HG03558 (cell line): ENCODE results near the gene SORBS1.

Source experiments
- ATAC-seq: cut with Tn5 transposase; IDR thresholded peaks from one replicate; pipeline ENCODE4 v1.9.1; 2021; ENCODE audit warnings: moderate number of reproducible peaks; ENCODE audit not compliant: unreplicated experiment; ENCODE audit errors: extremely low read depth

Gene SORBS1

DNA sequence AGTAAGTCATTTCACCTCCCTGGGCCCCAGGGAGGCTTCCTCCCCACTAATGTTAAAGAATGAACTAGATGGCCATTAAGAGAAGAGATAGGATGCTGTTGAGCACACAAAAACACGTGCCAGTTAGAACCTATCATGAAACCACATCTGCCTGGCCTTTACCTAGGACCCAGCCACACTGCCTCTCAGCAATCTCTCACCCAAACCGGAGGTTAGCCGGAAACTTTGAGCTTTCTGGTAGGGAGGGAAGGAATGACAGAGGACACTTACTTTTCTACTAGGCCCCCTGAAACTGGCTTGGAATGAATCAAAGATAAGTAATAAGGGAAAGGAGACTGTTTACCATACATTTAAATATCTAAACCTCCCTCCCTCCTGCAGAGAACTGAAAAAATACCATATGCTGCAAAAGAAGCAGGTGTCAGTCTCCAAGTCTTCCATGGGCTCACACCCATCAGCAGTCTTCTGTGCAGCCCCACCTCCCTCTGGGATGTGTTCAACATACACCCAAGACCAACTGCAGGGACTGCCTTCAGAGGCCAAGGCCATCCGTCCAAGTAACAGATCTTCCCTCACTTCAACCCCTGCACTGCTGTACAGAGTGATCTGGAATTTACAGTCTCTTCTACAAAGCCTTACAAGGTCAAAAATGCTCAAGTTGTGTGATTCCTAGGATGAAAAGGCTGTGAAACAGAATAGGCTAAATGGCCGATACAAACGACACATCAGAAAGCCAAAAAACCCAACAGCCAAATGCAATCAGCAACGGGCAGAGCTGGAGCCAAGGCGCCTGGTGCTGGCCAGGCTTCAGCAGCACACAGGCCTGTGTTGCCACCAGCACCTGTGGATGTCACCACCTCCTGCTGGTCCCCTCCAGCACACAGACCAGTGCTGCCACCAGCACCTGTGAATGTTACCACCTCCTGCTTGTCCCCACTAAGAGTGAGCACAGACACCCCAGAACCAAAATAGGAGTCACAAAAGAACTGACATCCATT lies 42.4 kb downstream of the SORBS1 start:
- ATAC-seq = no peak

DNA sequence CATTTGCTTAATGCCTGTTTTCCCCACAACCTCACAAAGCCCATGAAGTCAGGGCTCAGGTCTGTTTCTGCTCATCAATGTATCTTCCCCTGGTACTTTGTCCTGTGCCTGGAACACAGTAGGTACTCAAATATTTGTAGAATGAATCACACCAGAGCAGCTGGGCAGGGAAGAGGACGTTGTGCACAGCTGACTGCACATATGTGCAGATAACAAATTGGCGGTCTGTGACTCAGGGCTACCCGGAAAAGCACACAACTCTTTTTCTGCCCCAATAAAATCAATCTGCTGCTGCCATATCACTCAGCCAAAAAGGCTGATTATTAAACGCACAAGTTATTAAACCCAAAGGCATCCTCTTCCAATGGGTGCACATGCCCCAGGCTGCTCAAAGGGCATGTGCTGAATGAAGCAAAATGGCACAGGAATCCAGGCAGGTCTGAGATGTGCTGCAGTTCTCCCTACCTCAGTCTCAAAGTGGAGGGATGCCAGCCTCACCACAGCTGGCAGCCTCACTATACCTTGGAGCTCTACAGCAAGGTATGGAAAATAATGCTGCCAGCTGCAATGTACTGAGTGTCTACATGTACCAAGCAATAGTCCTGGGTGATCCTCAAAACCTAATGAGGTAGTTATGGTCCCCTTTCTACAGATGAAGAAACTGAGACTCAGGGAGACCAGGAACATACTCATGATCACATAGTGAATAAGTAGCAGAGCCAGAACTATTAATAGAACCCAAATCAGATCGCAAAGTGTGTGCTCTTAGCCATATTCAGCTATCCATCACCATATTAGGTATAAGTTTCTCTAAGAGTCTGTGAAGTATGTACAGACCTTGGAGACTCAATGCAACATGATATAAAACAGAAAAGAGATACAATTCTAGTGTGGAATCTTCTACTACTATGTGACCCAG lies 43.4 kb downstream of the SORBS1 start:
- no peak for ATAC-seq

DNA sequence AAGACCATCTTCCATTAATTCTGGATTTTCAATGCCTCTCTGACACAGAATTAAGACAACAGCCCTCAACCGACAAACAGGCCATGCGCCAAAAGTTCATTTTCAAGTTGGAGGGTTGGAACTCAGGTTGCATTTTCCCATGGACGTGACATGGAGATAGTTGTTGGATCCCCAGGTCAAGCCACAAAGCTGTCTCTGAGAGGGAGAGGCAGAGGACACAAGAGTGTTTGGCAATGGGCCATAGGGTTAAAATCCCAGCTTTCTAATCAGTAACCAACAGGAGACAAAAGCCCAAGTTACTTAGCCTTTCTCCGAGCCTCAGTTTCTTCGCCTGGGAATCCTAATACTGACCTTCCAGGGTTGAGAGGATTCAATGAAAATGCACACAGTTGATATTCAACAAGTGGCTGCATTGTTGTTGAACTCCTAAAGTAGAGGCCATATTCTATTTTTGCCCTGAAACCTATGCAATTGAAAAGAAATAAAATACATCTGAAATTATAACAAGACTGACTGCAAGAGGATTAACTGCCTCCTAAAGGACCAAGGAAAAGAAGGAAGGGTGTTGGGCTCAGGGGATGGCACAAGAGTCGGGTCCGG lies 44.3 kb downstream of the SORBS1 start:
- no peak for ATAC-seq

DNA sequence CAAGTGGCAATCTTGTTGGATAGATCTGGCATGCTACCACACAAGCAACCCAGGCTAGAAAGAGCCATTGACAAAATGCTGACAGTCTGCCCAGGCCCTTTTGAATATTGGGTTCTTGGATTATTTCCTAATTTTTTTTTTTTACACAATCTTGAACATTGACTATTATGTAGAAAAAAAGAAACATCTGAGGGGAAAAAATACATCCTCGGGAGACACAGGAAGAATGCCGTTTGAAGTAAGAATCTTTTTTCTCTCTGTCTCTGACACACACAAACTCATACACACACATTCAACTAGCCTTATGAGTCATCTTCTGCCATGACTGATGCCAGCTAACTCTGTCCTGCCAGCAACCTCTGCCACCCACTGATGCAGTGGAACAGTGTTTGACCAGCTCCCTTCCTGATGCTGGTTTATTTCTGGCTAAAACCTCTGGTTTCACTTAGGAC lies 47.2 kb downstream of the SORBS1 start:
- ATAC-seq = no peak

DNA sequence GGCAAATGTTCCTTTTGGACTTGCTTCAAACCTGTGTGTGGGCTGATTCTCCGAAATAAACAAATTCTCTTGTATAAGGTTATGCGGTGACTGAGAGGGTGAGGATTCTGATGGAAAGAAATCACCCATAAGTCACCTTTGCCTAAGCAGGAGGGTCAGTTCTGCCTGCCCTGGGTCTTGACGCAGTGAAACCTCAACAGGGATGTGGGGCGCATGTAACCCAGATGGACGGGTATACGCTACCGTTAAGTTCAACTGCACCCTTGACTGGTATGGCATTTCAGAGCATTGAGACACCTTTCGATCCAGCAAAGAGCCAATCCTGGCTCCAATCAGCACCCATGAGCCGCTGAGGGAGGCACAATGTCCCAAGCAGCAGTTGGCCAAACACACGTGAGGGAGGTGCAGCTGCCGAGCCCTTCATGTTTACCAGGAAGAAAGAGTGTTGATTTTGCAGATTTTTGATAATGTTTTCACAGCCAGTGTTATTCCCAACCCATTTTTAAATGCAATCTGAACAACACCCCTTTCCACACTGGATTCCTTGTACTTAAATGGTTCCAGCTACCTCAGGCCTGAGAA lies 48.1 kb downstream of the SORBS1 start:
- no peak for ATAC-seq

DNA sequence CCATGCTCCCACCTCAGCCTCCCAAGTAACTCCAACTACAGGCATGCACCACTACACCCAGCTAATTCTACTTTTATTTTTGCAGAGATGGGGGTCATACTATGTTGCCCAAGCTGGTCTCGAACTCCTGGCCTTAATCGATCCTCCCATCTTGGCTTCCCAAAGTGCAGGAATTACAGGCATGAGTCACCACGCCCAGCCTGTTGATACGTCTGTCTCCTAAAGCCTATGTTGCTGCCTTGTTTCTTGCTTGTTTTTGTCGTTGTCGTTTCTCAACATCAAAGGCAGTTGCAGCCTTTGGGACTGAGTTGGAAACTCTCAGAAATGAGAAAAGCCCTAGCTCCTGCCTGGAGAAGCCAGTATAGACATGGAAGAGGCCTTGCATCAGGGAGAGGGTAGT lies 49.9 kb downstream of the SORBS1 start:
- ATAC-seq = no peak

DNA sequence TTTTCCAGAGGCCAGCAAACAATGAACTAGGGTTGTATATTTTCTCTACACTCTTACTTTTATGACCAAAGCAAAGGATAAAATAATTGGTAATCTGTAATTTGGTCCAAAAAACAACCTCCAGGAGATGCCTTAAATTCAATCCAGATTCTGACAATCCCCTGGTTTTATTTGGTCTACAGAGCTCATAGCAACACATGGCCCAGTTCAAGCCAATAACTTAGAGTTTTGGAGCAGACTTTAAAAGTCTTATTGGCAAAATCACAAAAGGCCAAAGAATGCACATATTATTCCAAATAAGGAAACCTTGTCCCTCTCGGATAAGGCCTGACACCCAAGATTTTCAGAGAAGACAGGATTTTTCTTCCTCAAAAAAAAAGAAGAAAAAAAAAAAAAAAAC lies 51.9 kb downstream of the SORBS1 start:
- no peak for ATAC-seq

DNA sequence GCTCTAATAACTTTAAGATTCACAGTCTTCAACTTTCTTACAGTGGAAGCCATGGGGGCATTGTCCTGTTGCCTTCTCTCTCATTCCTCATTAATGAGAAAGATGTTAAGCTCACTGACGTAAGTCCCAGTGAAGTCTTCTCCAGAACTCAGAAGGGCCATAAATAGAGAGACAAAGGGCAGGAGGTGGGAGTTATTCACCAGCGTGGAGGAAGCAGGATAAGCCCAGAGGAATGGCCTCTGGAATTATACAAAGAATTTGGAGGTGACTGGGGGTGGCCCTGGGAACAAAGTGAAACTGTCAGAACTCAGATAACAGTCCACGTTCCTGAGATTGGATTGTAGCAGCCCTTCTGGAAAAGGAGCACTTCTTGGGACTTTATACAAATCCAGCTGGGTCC lies 52.4 kb downstream of the SORBS1 start:
- ATAC-seq = no peak

DNA sequence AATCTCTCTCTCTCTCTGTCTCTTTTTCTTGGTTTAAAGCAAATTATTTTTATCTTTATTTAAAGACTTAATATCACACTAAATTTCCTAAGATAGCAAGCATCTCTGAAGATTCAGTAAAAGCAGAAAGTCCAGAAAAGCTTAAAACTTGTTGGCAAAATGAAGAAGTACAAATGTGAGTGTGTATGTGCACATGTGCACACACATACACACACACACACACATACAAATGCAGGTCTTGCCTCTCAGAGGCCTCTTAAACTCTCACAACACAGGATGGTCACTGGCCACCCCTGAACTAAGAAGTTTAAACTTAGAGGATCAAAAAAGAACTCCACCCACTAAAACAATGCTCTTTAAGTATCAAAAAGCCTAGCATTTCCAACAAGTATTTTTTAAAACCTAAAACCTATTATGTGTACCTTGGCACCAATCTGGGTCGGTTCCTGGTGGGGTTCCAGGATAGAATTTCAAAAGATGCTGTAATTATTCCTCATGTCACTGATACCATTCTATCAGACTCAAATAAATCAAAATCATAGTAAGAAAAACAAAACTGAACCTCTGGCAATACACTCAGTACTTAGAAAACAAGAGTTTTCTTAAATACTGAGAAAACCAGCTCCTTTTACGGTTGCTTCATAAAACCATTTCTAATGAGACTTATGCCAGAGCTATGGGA lies 55.0 kb downstream of the SORBS1 start:
- ATAC-seq = no peak

DNA sequence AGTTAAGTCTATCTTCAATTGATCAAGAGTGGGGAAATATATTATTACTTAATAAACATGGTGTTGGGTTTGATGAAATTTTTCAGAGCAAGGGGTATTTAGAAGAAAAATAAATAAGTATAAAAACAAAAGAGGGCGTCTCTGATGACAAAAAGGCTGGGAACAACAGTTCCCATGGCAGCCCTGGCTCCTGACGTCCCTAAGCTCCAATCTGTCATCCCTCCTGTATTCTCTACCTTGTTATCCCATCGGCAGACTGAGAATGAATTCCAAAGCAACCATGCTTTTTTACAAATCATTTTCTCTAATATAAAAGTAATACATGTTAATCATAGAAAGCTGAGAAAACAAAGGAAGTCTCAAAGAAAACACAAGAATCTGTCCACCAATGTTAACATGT lies 55.5 kb downstream of the SORBS1 start:
- no peak for ATAC-seq

DNA sequence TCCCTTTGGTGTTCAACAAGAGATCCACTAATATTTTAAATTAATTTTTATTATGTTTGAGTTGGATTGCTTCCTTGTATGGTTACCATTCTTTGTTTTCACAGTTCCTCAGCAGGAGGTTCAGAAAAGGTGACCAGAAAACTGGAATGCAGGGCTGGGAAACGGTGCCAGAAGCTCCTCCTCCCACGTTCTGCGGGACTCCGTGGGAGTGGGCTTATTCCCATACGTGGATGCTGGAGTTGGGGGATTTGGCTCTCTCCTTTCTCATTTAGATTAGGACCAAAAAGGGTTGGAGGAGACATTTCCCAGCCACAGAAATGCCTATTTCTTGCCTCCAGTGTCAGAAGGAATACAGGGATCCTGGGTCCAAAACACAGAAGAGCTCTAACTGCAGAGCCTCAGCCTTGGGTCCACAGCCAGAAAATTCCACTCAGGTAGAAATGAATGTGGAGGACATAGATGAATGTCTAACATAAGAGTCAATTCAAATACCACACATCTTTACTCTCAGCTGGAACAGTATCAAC lies 56.0 kb downstream of the SORBS1 start:
- no peak for ATAC-seq

DNA sequence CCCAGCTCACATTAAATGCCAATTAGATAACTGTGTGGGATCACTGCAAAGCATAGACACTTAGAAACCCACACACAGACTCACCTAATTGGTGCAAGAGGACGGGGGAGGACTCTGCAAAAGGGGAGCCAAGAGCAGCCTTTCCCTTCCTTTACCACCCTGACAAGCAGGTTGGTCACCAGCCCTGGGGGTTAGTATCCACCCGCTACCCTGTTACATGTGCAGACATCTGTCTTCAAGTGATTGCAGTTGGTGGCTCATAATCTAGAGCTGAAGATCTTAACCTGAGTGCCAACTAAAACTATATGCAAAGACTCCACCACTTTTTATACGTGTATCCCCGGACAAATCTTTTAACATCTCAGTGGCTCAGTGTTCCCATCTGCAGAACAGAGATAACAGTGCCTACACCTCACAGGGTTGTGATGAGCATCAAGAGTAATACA lies 56.9 kb downstream of the SORBS1 start:
- ATAC-seq = no peak

DNA sequence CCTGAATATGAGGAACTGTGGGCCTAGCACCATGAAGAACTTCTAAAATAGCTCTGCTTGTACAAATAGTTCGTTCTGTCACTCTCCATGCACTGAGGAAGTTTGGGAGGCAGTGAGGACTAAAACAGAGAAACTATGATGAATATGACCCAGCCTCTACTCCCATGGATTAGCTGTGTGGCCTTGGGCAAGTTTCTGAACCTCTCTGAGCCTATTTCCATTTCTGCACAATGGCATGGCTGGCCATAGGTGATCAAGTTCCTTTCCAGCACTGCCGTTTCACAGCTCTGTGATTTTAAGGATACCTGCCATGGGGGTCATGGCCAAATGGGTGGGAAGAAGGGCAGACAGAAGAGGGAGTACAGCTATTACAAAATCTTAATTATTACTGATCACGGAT lies 57.6 kb downstream of the SORBS1 start:
- no peak for ATAC-seq

DNA sequence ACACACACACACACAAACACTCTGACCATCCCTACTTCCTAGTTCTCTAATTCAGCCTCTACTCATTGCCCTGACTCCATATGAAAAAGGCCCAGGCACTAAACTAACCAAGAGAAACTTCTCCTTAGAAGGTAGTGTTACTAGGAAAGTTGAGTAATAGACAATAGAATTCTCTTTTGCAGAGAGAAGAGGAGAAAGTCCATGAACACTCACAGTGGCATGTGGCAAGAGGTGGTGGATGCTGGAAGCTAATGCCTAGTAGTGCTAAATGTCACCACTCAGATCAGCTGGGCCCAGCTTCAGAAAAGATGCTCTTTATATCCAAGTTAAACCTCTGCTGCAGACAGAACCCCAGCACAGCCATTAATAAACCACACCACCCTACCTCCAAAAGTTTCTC lies 58.2 kb downstream of the SORBS1 start:
- no peak for ATAC-seq

DNA sequence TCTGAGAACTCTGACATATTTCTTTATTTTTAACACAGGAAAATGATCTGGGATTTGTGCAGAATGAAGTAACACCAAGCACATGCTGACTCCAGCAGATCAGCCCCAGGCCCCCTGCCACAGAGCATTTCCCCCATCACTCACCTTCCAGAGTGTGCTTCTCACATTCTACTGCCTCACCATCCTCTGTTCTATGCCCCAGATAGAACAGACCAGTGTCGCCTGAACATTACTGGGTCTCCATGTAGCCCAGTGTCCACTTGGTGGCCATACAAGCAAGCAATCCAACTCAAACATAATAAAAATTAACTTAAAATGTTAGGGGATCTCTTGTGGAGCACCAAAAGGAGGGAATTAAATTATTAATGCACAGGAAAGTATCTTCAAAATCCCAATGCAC lies 58.8 kb downstream of the SORBS1 start:
- ATAC-seq = no peak

DNA sequence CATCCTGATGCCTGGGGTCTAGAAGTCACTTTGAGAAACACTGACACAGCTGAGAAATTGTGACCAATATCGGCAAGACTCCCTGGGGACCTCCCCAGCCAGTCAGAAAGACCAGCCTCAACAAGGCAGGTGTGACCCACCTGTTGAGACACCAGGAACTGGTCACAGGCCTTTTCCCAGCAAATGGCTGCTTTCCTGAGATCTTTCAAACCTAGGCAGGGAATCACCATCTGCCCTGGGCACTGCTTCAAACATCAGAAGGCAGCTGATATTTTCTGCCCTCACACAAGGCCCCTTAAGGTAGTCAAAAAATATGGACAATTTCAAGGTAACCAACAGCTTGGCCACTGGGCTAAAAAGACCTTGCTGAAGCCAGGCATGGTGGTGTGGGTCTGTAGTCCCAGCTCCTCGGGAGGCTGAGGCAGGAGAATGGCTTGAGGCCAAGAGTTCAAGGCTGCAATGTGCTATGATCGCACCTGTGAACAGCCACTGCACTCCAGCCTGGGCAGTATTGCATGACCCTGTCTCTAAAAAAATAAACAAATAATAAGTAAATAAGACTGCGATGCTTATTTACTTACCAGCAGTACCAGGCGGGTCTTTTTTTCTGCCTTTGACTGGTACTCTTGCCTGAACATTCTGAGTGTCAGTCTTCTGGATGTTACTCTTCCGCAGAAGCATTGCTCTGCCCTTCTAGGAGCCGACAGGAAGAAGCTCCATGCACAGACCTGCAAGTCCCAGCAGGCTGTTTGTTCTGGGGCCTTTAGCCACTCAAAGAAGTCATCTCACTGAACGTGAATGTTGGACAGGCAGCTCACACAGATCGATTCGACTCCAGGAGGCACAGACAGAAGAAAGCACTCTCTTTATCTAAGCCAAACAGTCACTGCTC lies 59.7 kb downstream of the SORBS1 start:
- no peak for ATAC-seq

DNA sequence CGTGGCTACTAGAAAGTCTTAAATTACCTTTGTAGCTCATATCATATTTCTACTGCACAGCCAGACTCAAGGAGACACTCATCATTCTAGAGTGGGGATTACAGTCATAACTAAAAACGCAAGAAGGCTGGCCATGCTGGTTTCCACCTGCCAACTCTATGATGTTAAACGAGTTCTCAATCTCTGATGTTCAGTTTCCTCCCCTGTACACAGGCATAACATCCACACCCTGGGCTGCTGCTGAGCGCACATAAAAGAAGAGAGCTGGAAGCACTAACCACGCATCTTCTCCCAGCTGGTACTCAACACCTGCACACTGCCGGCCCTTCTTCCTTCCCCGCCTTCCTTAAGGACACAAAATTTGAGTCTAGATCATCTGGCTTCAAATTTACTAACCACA lies 60.5 kb downstream of the SORBS1 start:
- ATAC-seq = no peak

DNA sequence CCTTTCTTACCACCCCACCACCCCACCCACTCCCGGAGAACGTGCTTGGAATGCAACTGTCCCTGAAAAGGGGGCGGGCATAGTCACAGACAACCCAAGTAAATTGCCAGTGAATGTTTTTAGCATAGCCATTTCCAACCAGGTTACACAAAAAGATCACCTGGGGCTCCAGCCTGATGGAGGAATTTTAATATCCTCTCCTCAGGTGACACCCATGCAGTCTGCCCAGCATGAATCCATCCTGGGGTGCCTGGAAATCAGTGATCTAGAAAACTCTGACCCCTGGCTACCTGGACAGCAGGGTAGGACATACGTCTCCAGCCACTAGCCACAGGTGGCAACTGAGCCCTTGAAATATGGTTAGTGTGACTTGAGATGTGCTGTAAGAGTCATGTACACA lies 61.1 kb downstream of the SORBS1 start:
- no peak for ATAC-seq
